ENCODE results near the gene CARHSP1. TPM values are rescaled to one million over a fixed set of nuclear protein-coding genes. Genes with fewer than 3 reads are reported as not detected.

The CARHSP1 gene
- polyA plus RNA-seq, 3 donors, result 32.0 to 60.3 (median 52.0) TPM

GRCh38 chr16:8850279-8850885 lies 18.4 kb downstream of the CARHSP1 start:
- Mint-ChIP-seq H3K27ac (peak overlapping the region; percentile 58 to 89 (median 80)), H3K4me1 (peaks cover 28% of the 10 kb centered on the region), H3K9me3 (peaks cover 0 to 5% (median 0%) of the 10 kb centered on the region in 7 donors), H3K36me3 (peaks cover 85 to 95% of the 10 kb centered on the region in 2 donors), H3K4me3 (peak overlapping the region; percentile 58 to 80), H3K27me3 (ENCODE audit: low read depth in 3 of 3) (peaks cover 2 to 8% (median 6%) of the 10 kb centered on the region in 3 donors)
- Histone ChIP-seq H3K9me3 (replicated peaks in 1 of 2; ENCODE audit: control insufficient read depth in 1 of 2, insufficient read depth in 1 of 2, low read length in 2 of 2) (no peaks in the 10 kb centered on the region), H3K4me1 (ENCODE audit: control insufficient read depth in 1 of 2, insufficient read depth in 2 of 2, low read length in 2 of 2) (peaks cover 21 to 32% of the 10 kb centered on the region in 2 donors), H3K27ac (ENCODE audit: low read depth in 1 of 2, low read length in 2 of 2) (peak overlapping the region; percentile 19 to 55), H3K79me2 (ENCODE audit: insufficient read depth, low read length) (peaks cover 12% of the 10 kb centered on the region), H3K4me2 (replicated peaks; ENCODE audit: extremely low read depth, low read length, poor library complexity, severe bottlenecking) (peak overlapping the region; percentile 54), H3K4me3 (replicated peaks in 1 of 3; ENCODE audit: low read depth in 2 of 3, low read length in 3 of 3) (peak overlapping the region in 1 of 3 experiments; percentile 44), H3K9ac (ENCODE audit: insufficient read depth, low read length, poor library complexity, severe bottlenecking) (no peak overlapping the region), H3K36me3 (replicated peaks in 1 of 2; ENCODE audit: control insufficient read depth in 1 of 2, insufficient read depth in 2 of 2, low read length in 2 of 2) (peaks cover 34 to 76% of the 10 kb centered on the region in 2 donors), H2AFZ (ENCODE audit: insufficient read depth, low read depth, low read length, poor library complexity, severe bottlenecking) (no peak overlapping the region), H4K20me1 (ENCODE audit: insufficient read depth, low read length) (peaks cover 56% of the 10 kb centered on the region), H3K27me3 (ENCODE audit: control insufficient read depth in 2 of 2, insufficient read depth in 2 of 2, low read length in 2 of 2) (no peaks in the 10 kb centered on the region)
- intact Hi-C loops (cut with micrococcal nuclease), result no loop called here
- 0% methylated on average over 5 of the region's 11 CpGs for WGBS (ENCODE audit: insufficient coverage)
- TF ChIP-seq CTCF (IDR thresholded peaks at IDR 0.05), result no peak
- peak; percentile 57 to 68 (median 66) for DNase-seq

- Histone ChIP-seq H3K9ac (ENCODE audit: insufficient read depth, low read length, poor library complexity, severe bottlenecking) (no peak overlapping the region), H3K4me3 (replicated peaks in 1 of 3; ENCODE audit: low read depth in 2 of 3, low read length in 3 of 3) (no peak overlapping the region), H3K36me3 (replicated peaks in 1 of 2; ENCODE audit: control insufficient read depth in 1 of 2, insufficient read depth in 2 of 2, low read length in 2 of 2) (peaks cover 28 to 67% of the 10 kb centered on the region in 2 donors), H3K27me3 (ENCODE audit: control insufficient read depth in 2 of 2, insufficient read depth in 2 of 2, low read length in 2 of 2) (no peaks in the 10 kb centered on the region), H3K27ac (ENCODE audit: low read depth in 1 of 2, low read length in 2 of 2) (no peak overlapping the region), H4K20me1 (ENCODE audit: insufficient read depth, low read length) (peaks cover 50% of the 10 kb centered on the region), H3K4me2 (replicated peaks; ENCODE audit: extremely low read depth, low read length, poor library complexity, severe bottlenecking) (no peak overlapping the region), H3K9me3 (replicated peaks in 1 of 2; ENCODE audit: control insufficient read depth in 1 of 2, insufficient read depth in 1 of 2, low read length in 2 of 2) (no peaks in the 10 kb centered on the region), H3K4me1 (ENCODE audit: control insufficient read depth in 1 of 2, insufficient read depth in 2 of 2, low read length in 2 of 2) (peaks cover 21 to 32% of the 10 kb centered on the region in 2 donors), H3K79me2 (ENCODE audit: insufficient read depth, low read length) (peaks cover 15% of the 10 kb centered on the region), H2AFZ (ENCODE audit: insufficient read depth, low read depth, low read length, poor library complexity, severe bottlenecking) (no peak overlapping the region)
- no peak for DNase-seq
- peak overlapping the region; percentile 9 to 15 for H3K4me3 Mint-ChIP-seq
- peaks cover 2 to 11% (median 8%) of the 10 kb centered on the region in 3 donors for H3K27me3 Mint-ChIP-seq (ENCODE audit: low read depth in 3 of 3)
- 68% methylated on average over 17 of the region's 19 CpGs for WGBS (ENCODE audit: insufficient coverage)
- H3K27ac Mint-ChIP-seq, result peak overlapping the region in 3 of 7 donors; percentile 51 to 78 (median 53)
- peaks cover 87 to 94% of the 10 kb centered on the region in 2 donors for H3K36me3 Mint-ChIP-seq
- no peak for TF ChIP-seq CTCF (IDR thresholded peaks at IDR 0.05)
- H3K9me3 Mint-ChIP-seq, result peaks cover 0 to 3% (median 0%) of the 10 kb centered on the region in 7 donors
- peaks cover 35% of the 10 kb centered on the region for H3K4me1 Mint-ChIP-seq
- intact Hi-C loops (cut with micrococcal nuclease), result no loop called here
These were observed 19.3 kb downstream of the CARHSP1 start for GRCh38 chr16:8849411-8850011.
